Sciatic nerve (tissue), 2 donors: ENCODE data around the gene MIOX. TPM values are rescaled to one million over a fixed set of nuclear protein-coding genes. Genes with fewer than 3 reads are reported as not detected.
"Not testable (repeated sequence)": the region's sequence is repeated elsewhere in the genome, so short reads cannot be mapped to it uniquely, and the experiment has no call there.

Experiments
- ATAC-seq: fragments of 200-7000 bp; cut with Tn5 transposase; one replicate; pipeline ENCODE4 v1.9.1; 2020; ENCODE audit warnings: mild to moderate bottlenecking, moderate library complexity
- DNase-seq: peaks from one replicate; pipeline ENCODE4 v3.0.0-alpha.2; 2020; ENCODE audit warnings: low spot score
- intact Hi-C: fragments of 100-400 bp; cut with DNase I; formaldehyde crosslinking; loops from one replicate; pipeline ENCODE4 v1.14.2; 2022
- total RNA-seq: library from RNA; stranded (reverse); fragmentation: NEBNext Ultra II Directional; extraction: Animal tissue kit (Norgen Biotek cat#: 25700); gene quantifications from one replicate; pipeline ENCODE4 v1.2.1, GENCODE V29; 2021
- donor health status: DM: no; HTN: no; CAD: no.
- donor health status: DM: no; HTN: no; CAD: no.

MIOX gene
- total RNA-seq, 1 donor from 2014 or later: not detected

- intact Hi-C loops: loop anchor here (10.0 kb wide), 1 partner anchor 261 kb away; the partner anchor contains the start of gene TUBGCP6
- no peak for DNase-seq
- ATAC-seq: no peak
These were observed 18.7 kb downstream of the MIOX start for GRCh38 chr22:50505276-50505775.

GRCh38 chr22:50505776-50506610, 19.3 kb downstream of the MIOX start:
- DNase-seq (no peak), ATAC-seq (no peak)
- intact Hi-C loops: loop anchor here (10.0 kb wide), 1 partner anchor 261 kb away; the partner anchor contains the start of gene TUBGCP6

- intact Hi-C loops: loop anchor here (10.0 kb wide), 1 partner anchor 262 kb away; the partner anchor contains the start of gene TUBGCP6
- peak; percentile 31 for ATAC-seq
These were observed 20.2 kb downstream of the MIOX start for GRCh38 chr22:50506611-50507420.

GRCh38 chr22:50507421-50507990, 20.8 kb downstream of the MIOX start, which contains the start of gene LMF2:
Gene LMF2, minus strand, starts transcription at chr22:50507702. Its CDS starts 27 bp downstream, at chr22:50507675.
- ATAC-seq (peak; percentile 83), DNase-seq (peak; percentile 95)
- intact Hi-C loops: loop anchor here (10.0 kb wide), 1 partner anchor 263 kb away; the partner anchor contains the start of gene TUBGCP6

More at GRCh38 chr22:50506611-50507420, 20.2 kb downstream of the MIOX start:
- DNase-seq: no peak

GRCh38 chr22:50507991-50508884, 21.6 kb downstream of the MIOX start, which contains the start of gene NCAPH2:
Gene NCAPH2, plus strand, starts transcription at chr22:50508224. Its CDS starts 114 bp downstream, at chr22:50508338.
- DNase-seq (peak; percentile 99), ATAC-seq (peak; percentile 87)
- intact Hi-C loops: loop anchor here (10.0 kb wide), 1 partner anchor 263 kb away; the partner anchor contains the start of gene TUBGCP6

- intact Hi-C loops: loop anchor here (10.0 kb wide), 1 partner anchor 264 kb away; the partner anchor contains the start of gene TUBGCP6
- DNase-seq: no peak
- ATAC-seq: no peak
These were observed 22.2 kb downstream of the MIOX start for GRCh38 chr22:50508897-50509296.

- DNase-seq (no peak), ATAC-seq (no peak)
- intact Hi-C loops: no loop called here
These were observed 26.5 kb downstream of the MIOX start for GRCh38 chr22:50513175-50513574.

GRCh38 chr22:50516068-50516467, 29.4 kb downstream of the MIOX start:
- ATAC-seq: no peak
- intact Hi-C loops: no loop called here
- no peak for DNase-seq

GRCh38 chr22:50516891-50517290, 30.2 kb downstream of the MIOX start:
- no peak for DNase-seq
- intact Hi-C loops: no loop called here
- no peak for ATAC-seq

- no peak for ATAC-seq
- intact Hi-C loops: no loop called here
- DNase-seq: no peak
These were observed 31.0 kb downstream of the MIOX start for GRCh38 chr22:50517495-50518260.

GRCh38 chr22:50518606-50519005, 31.9 kb downstream of the MIOX start:
- ATAC-seq (no peak), DNase-seq (no peak)
- intact Hi-C loops: no loop called here

- ATAC-seq (no peak), DNase-seq (no peak)
- intact Hi-C loops: no loop called here
These were observed 32.5 kb downstream of the MIOX start for GRCh38 chr22:50519151-50519550.

GRCh38 chr22:50520184-50520583, 33.5 kb downstream of the MIOX start:
- DNase-seq, intact Hi-C loops, ATAC-seq: not testable (repeated sequence)

GRCh38 chr22:50520826-50521453, 34.3 kb downstream of the MIOX start:
- DNase-seq (no peak), ATAC-seq (no peak)
- intact Hi-C loops: no loop called here

GRCh38 chr22:50521710-50522109, 35.1 kb downstream of the MIOX start:
- ATAC-seq (no peak), DNase-seq (no peak)
- intact Hi-C loops: no loop called here

GRCh38 chr22:50522208-50522805, 35.6 kb downstream of the MIOX start:
- intact Hi-C loops: no loop called here
- ATAC-seq (no peak), DNase-seq (no peak)
